BLaER1 treated with 17β-estradiol and CSF1 and Interleukin-3, amounts not matched to agents 10 nM and 100 nM (cell line): ENCODE data around the gene COL1A1.
A peak's percentile ranks its signal among the peaks of the same experiment; 100 is the strongest.

ENCODE experiments used
- H3K27ac ChIP-seq, 11 experiments: shearing (Covaris generic); formaldehyde crosslinking; 2 replicates each; pipeline ENCODE4 v1.8.1; 2022
- H3K27me3 ChIP-seq, 11 experiments: shearing (Covaris generic); formaldehyde crosslinking; 2 replicates each; pipeline ENCODE4 v1.8.1; 2022
- H3K36me3 ChIP-seq, 11 experiments: shearing (Covaris generic); formaldehyde crosslinking; 2 replicates each; pipeline ENCODE4 v1.8.1; 2022
- H3K4me1 ChIP-seq, 10 experiments: shearing (Covaris generic); formaldehyde crosslinking; 2 replicates each; pipeline ENCODE4 v1.8.1; 2022
- H3K4me2 ChIP-seq, 11 experiments: shearing (Covaris generic); formaldehyde crosslinking; 2 replicates each; pipeline ENCODE4 v1.8.1; 2022
- H3K4me3 ChIP-seq, 10 experiments: shearing (Covaris generic); formaldehyde crosslinking; 2 replicates each; pipeline ENCODE4 v1.8.1; 2022
- H3K9ac ChIP-seq, 11 experiments: shearing (Covaris generic); formaldehyde crosslinking; 2 replicates each; pipeline ENCODE4 v1.8.1; 2022
- H3K9me3 ChIP-seq, 11 experiments: shearing (Covaris generic); formaldehyde crosslinking; replicated peaks in 1 of 11; 2 replicates each; pipeline ENCODE4 v1.8.1; 2022
- H4K20me1 ChIP-seq, 11 experiments: shearing (Covaris generic); formaldehyde crosslinking; 2 replicates each; pipeline ENCODE4 v1.8.1; 2022
- Cebpa-rat ChIP-seq, 11 experiments: shearing (Covaris generic); IDR thresholded peaks; 2 replicates each; pipeline ENCODE4 v1.8.1; 2022

Gene COL1A1

DNA sequence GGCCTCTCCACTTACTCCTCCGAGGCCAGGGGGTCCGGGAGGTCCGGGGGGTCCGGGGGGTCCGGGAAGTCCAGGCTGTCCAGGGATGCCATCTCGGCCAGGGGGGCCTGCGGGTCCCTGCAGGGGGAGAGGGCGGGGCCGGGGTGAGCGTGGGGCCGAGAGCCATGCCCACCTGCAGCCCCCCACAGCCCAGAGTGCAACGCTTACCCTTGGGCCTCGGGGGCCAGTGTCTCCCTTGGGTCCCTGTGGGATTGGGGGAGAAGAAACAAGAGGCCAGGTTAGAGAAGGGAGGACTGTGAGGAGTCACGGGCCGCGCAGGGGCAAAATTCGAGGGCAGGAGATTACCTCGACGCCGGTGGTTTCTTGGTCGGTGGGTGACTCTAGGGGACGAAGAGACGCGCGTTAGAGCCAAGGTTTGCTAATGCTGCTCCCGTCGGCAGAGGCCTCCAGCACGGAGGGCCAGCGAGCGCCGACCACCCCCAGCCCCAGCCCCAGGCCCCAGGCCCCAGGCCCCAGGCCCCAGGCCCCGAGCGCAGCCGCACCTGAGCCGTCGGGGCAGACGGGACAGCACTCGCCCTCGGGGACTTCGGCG, 2.1 kb downstream of the COL1A1 start:
- H3K4me2 ChIP-seq, result peak overlapping the region; percentile 74 to 97 (median 92)
- peaks cover 0 to 11% (median 0%) of the 10 kb centered on the region in 11 experiments; a peak in 1 of 22 replicates for H4K20me1 ChIP-seq
- peak overlapping the region in 7 of 10 experiments; percentile 49 to 67 (median 59); a peak in 15 of 20 replicates for H3K4me3 ChIP-seq
- H3K27ac ChIP-seq, result no peak overlapping the region
- TF ChIP-seq Cebpa-rat (IDR thresholded peaks at IDR 0.05), result no peak
- no peaks in the 10 kb centered on the region for H3K36me3 ChIP-seq
- H3K27me3 ChIP-seq, result peaks cover 38 to 63% (median 48%) of the 10 kb centered on the region in 11 experiments
- H3K4me1 ChIP-seq, result peaks cover 17 to 35% (median 28%) of the 10 kb centered on the region in 10 experiments; a peak in 19 of 20 replicates
- H3K9me3 ChIP-seq, result no peaks in the 10 kb centered on the region
- H3K9ac ChIP-seq, result peak overlapping the region in 4 of 11 experiments; percentile 38 to 69 (median 53); a peak in 4 of 22 replicates

DNA sequence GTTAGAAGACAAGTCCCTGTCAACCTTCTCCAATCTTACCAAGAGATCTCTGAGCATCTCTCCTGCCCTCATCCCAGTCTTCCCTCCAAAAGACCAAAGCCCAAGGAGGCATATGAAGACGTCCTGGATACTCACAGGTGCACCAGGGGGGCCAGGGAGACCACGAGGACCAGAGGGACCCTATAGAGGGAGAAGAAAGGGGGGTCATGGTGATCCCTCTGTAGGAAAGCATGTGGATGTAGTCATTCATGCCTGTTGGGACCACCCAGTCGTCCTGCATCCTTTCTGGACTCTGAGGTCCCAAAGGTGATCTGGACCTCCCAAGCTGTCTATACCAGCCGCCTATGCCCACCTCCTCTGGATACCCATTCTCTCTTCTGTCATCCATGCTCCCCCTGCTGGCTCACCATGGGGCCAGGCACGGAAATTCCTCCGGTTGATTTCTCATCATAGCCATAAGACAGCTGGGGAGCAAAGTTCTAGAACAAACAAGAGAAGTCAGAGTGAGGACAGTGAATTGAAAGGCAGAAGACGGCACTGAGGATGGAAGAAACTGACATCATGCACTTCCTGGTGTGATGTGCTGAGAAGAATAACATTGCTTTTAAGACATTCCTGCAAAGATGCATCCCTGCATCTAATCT, 3.3 kb downstream of the COL1A1 start:
- Histone ChIP-seq H3K4me3 (no peak overlapping the region), H4K20me1 (peaks cover 0 to 11% (median 0%) of the 10 kb centered on the region in 11 experiments; a peak in 1 of 22 replicates), H3K9me3 (no peaks in the 10 kb centered on the region), H3K27ac (no peak overlapping the region), H3K4me1 (peaks cover 13 to 47% (median 34%) of the 10 kb centered on the region in 10 experiments; a peak in 19 of 20 replicates), H3K4me2 (no peak overlapping the region), H3K36me3 (no peaks in the 10 kb centered on the region), H3K27me3 (peaks cover 27 to 51% (median 36%) of the 10 kb centered on the region in 11 experiments), H3K9ac (no peak overlapping the region)
- no peak for TF ChIP-seq Cebpa-rat (IDR thresholded peaks at IDR 0.05)

DNA sequence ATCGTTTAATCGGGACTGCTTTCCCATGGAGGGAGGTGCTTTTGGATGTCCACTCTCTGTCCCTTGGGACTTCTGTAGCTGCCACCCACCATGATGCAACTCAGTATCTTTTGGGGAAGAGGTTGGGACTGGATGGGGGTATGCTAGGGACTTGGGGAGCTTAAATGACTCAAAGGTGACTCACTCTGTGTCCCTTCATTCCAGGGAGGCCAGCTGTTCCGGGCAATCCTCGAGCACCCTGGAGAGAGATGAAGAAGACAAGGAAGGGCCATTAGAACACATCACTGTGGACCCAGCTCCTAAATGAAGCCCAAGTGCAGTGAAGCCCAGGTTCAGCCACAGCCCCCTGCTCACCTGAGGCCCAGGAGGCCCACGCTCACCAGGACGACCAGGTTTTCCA, 4.6 kb downstream of the COL1A1 start:
- H3K4me2 ChIP-seq, result no peak overlapping the region
- no peak for TF ChIP-seq Cebpa-rat (IDR thresholded peaks at IDR 0.05)
- H4K20me1 ChIP-seq, result peaks cover 0 to 16% (median 0%) of the 10 kb centered on the region in 11 experiments; a peak in 2 of 22 replicates
- no peak overlapping the region for H3K4me3 ChIP-seq
- no peak overlapping the region for H3K27ac ChIP-seq
- H3K27me3 ChIP-seq, result peaks cover 13 to 38% (median 23%) of the 10 kb centered on the region in 11 experiments
- H3K36me3 ChIP-seq, result no peaks in the 10 kb centered on the region
- H3K9me3 ChIP-seq, result no peaks in the 10 kb centered on the region
- H3K4me1 ChIP-seq, result peaks cover 9 to 60% (median 48%) of the 10 kb centered on the region in 10 experiments; a peak in 18 of 20 replicates
- no peak overlapping the region for H3K9ac ChIP-seq

DNA sequence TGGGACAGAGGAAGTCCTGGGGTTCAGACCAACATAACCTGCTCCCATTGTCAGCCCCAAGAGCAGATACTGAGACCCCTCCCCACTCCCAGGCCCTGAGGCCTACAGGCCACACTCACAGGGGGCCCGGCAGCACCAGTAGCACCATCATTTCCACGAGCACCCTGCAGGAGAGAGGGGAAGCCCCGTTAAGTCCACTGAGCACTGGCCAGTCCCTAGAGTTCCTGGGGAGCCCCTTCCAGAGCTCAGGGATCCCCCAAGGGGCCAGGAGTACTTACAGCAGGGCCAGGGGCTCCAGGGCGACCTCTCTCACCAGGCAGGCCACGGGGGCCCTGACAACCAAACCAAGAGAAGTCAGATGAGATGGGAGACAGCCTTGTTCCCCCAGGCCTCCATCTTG, 5.4 kb downstream of the COL1A1 start:
- no peak overlapping the region for H3K27ac ChIP-seq
- no peaks in the 10 kb centered on the region for H3K36me3 ChIP-seq
- peak overlapping the region in 1 of 11 experiments; percentile 7; a peak in 1 of 22 replicates for H3K9ac ChIP-seq
- no peak for TF ChIP-seq Cebpa-rat (IDR thresholded peaks at IDR 0.05)
- no peak overlapping the region for H3K4me3 ChIP-seq
- H3K9me3 ChIP-seq, result no peaks in the 10 kb centered on the region
- peaks cover 6 to 30% (median 15%) of the 10 kb centered on the region in 11 experiments for H3K27me3 ChIP-seq
- peaks cover 6 to 61% (median 46%) of the 10 kb centered on the region in 10 experiments; a peak in 18 of 20 replicates for H3K4me1 ChIP-seq
- H3K4me2 ChIP-seq, result peak overlapping the region in 2 of 11 experiments; percentile 12 to 43; a peak in 2 of 22 replicates
- H4K20me1 ChIP-seq, result peaks cover 0 to 23% (median 0%) of the 10 kb centered on the region in 11 experiments; a peak in 2 of 22 replicates

DNA sequence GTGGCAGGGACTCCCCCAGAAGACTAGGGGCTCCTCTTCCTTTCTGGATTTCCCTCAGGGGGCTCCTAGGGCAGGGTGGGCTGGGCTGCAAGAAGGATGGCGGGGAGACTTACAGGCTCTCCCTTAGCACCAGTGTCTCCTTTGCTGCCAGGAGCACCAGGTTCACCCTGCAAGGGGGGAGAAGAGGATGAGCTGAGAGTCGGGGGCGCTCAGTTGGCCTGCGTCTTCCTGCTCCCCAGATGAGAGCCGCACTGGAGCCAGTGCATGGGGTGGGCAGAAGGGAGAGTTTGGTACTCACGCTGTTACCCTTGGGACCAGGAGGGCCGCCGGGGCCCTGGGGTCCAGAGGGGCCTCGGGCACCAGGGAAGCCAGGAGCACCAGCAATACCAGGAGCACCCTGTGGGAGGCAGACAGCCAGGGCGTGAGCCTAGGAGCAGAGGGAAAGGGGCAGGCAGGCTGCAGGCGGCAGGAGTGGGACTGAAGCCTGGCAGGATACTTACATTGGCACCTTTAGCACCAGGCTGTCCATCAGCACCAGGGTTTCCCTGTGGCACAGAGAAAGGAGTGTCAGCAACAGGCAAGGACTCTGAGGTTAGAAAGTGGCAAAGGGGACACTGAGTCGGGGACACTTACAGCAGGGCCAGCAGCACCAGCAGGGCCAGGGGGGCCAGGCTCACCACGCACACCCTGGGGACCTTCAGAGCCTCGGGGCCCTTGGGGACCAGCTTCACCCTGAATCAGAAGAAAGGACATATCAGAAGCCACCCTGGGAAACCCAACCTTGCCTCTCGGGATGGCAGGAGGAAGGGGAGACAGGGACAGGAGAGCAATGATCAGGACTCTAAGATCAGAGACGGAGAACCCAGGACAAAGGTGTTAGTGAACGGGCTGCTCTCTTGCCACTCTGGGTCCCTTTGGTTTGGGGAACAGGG, 6.2 kb downstream of the COL1A1 start:
- Histone ChIP-seq H3K4me1 (peaks cover 4 to 53% (median 41%) of the 10 kb centered on the region in 10 experiments; a peak in 18 of 20 replicates), H3K4me2 (peak overlapping the region in 6 of 11 experiments; percentile 5 to 43 (median 18); a peak in 7 of 22 replicates), H3K36me3 (no peaks in the 10 kb centered on the region), H3K27me3 (peaks cover 0 to 22% (median 9%) of the 10 kb centered on the region in 11 experiments; a peak in 14 of 22 replicates), H4K20me1 (peaks cover 0 to 23% (median 0%) of the 10 kb centered on the region in 11 experiments; a peak in 2 of 22 replicates), H3K4me3 (no peak overlapping the region), H3K9ac (peak overlapping the region in 3 of 11 experiments; percentile 7 to 13 (median 7); a peak in 2 of 22 replicates), H3K27ac (no peak overlapping the region), H3K9me3 (no peaks in the 10 kb centered on the region)
- no peak for TF ChIP-seq Cebpa-rat (IDR thresholded peaks at IDR 0.05)

DNA sequence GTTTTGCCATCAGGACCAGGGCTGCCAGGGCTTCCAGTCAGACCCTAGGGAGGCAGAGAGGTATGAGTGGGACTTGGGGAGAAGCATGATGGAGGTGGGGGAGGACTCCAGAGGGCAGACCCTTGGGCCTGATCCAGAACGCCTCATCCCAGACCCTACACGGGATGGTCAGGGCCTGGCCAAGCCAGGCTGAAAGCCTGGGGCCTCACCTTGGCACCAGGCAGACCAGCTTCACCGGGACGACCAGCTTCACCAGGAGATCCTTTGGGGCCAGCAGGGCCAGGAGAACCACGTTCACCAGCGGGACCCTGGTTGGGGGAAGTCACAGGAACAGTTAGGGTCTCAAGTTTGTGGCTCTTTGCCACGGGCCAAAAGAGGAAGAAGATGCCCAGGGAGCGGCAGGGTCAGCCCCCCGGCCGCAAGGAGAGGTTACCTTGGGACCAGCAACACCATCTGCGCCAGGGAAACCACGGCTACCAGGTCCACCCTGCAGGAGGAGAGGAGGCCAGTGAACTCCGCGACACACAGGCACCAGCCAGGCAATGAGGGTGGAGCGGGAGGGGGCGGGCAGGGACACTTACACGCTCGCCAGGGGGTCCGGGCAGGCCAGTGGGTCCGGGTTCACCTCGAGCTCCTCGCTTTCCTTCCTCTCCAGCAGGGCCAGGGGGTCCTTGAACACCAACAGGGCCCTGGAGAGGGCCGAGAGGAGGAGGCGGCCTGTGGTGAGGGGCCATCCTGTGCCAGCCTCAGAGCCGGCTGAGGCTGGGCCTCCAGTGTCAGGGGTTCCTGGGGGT, 7.1 kb downstream of the COL1A1 start:
- Histone ChIP-seq H3K27ac (no peak overlapping the region), H3K9me3 (no peaks in the 10 kb centered on the region), H3K27me3 (peaks cover 0 to 14% (median 3%) of the 10 kb centered on the region in 11 experiments; a peak in 11 of 22 replicates), H4K20me1 (peaks cover 0 to 23% (median 0%) of the 10 kb centered on the region in 11 experiments; a peak in 2 of 22 replicates), H3K9ac (no peak overlapping the region), H3K36me3 (no peaks in the 10 kb centered on the region), H3K4me2 (peak overlapping the region in 3 of 11 experiments; percentile 69 to 76 (median 70); a peak in 5 of 22 replicates), H3K4me3 (no peak overlapping the region), H3K4me1 (peaks cover 0 to 47% (median 32%) of the 10 kb centered on the region in 10 experiments; a peak in 15 of 20 replicates)
- no peak for TF ChIP-seq Cebpa-rat (IDR thresholded peaks at IDR 0.05)

DNA sequence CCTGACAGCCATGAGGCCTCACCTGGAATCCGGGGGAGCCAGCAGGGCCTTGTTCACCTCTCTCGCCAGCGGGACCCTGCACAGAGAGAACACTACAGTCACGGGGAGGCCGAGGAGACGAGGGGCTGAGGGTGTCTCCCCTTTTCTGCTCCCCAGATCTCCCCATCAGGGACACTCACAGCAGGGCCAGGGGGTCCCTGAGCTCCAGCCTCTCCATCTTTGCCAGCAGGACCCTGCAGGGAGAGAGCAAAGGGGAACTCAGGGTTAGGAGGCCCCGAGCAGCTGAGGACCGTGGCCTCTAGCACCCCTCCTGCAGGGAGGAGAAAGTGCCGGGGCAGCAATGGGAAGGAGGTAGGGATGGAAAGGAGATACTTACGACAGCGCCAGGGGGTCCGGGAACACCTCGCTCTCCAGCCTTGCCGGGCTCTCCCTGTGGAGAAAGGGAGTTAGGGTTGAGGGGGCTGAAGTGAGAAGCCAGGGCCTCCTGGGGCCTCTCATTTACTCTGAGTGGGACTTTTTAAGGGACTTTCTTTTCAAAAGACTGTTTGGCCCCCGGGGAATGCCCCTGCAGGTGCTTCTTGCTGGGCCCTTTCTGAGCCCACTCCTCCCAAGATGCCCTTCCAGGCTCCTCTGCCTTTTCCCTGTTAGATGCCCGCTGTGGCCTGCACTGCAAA, 8.7 kb downstream of the COL1A1 start:
- TF ChIP-seq Cebpa-rat (IDR thresholded peaks at IDR 0.05), result no peak
- H3K36me3 ChIP-seq, result no peaks in the 10 kb centered on the region
- no peak overlapping the region for H3K27ac ChIP-seq
- H3K4me2 ChIP-seq, result peak overlapping the region in 9 of 11 experiments; percentile 15 to 88 (median 67); a peak in 15 of 22 replicates
- H3K9me3 ChIP-seq, result no peaks in the 10 kb centered on the region
- peaks cover 0 to 4% (median 0%) of the 10 kb centered on the region in 11 experiments; a peak in 3 of 22 replicates for H3K27me3 ChIP-seq
- no peak overlapping the region for H3K4me3 ChIP-seq
- peaks cover 0 to 43% (median 31%) of the 10 kb centered on the region in 10 experiments; a peak in 15 of 20 replicates for H3K4me1 ChIP-seq
- peak overlapping the region in 3 of 11 experiments; percentile 6 to 36 (median 30); a peak in 3 of 22 replicates for H3K9ac ChIP-seq
- peaks cover 0 to 19% (median 0%) of the 10 kb centered on the region in 11 experiments; a peak in 2 of 22 replicates for H4K20me1 ChIP-seq
